Loucy (cell line): ENCODE measurements around the gene MYT1.
"Not testable (repeated sequence)": the region's sequence is repeated elsewhere in the genome, so short reads cannot be mapped to it uniquely, and the experiment has no call there.

Source experiments
- H2AFZ ChIP-seq: fragments of 200-600 bp; sonication (generic); 2 replicates; pipeline ENCODE4 v1.6.0; 2016; ENCODE audit warnings: antibody characterized with exemption, mild to moderate bottlenecking, low read length, moderate library complexity
- H3F3A ChIP-seq: fragments of 200-600 bp; 2 replicates; pipeline ENCODE4 v1.6.0; 2016; ENCODE audit warnings: antibody characterized with exemption, low read depth, mild to moderate bottlenecking
- H3K27me3 ChIP-seq: fragments of 200-600 bp; sonication (generic); 2 replicates; pipeline ENCODE4 v1.6.1; 2014; ENCODE audit warnings: low read length, mild to moderate bottlenecking; ENCODE audit not compliant: insufficient read depth, poor library complexity, severe bottlenecking
- H3K36me3 ChIP-seq: fragments of 200-600 bp; sonication (generic); 2 replicates; pipeline ENCODE4 v1.6.1; 2016; ENCODE audit warnings: low read length; ENCODE audit not compliant: insufficient read depth
- H3K4me1 ChIP-seq: fragments of 200-600 bp; sonication (generic); 2 replicates; pipeline ENCODE4 v1.5.1; 2014; ENCODE audit warnings: low read length, mild to moderate bottlenecking; ENCODE audit not compliant: insufficient read depth, poor library complexity, severe bottlenecking
- H3K4me2 ChIP-seq: fragments of 200-600 bp; sonication (generic); 2 replicates; pipeline ENCODE4 v1.6.0; 2014; ENCODE audit warnings: antibody characterized with exemption, low read length, low read depth, mild to moderate bottlenecking; ENCODE audit not compliant: poor library complexity, severe bottlenecking
- H3K4me3 ChIP-seq: fragments of 200-600 bp; sonication (generic); 2 replicates; pipeline ENCODE4 v1.5.1; 2014; ENCODE audit warnings: low read length, mild to moderate bottlenecking, mixed read lengths; ENCODE audit not compliant: poor library complexity, severe bottlenecking
- H3K79me2 ChIP-seq: fragments of 200-600 bp; sonication (generic); 2 replicates; pipeline ENCODE4 v1.6.1; 2014; ENCODE audit warnings: low read length; ENCODE audit not compliant: insufficient read depth
- H3K9ac ChIP-seq: fragments of 200-600 bp; sonication (generic); 2 replicates; pipeline ENCODE4 v1.6.0; 2014; ENCODE audit warnings: mild to moderate bottlenecking, low read depth, low read length, moderate library complexity; ENCODE audit not compliant: poor library complexity, severe bottlenecking
- H3K9me2 ChIP-seq: fragments of 200-600 bp; sonication (generic); replicated peaks from 2 replicates; pipeline ENCODE4 v1.6.1; 2016; ENCODE audit warnings: low read depth, low read length, mixed read lengths
- H3K9me3 ChIP-seq: fragments of 200-600 bp; sonication (generic); 2 replicates; pipeline ENCODE4 v1.6.1; 2014; ENCODE audit warnings: mild to moderate bottlenecking, antibody characterized with exemption, low read length, low read depth; ENCODE audit not compliant: insufficient read depth
- H4K20me1 ChIP-seq: fragments of 200-600 bp; sonication (generic); 2 replicates; pipeline ENCODE4 v1.6.0; 2014; ENCODE audit warnings: antibody characterized with exemption, low read length, mild to moderate bottlenecking; ENCODE audit not compliant: insufficient read depth, poor library complexity, severe bottlenecking
- EZH2phosphoT487 ChIP-seq: fragments of 200-600 bp; IDR thresholded peaks from 2 replicates; pipeline ENCODE4 v1.6.1; 2018; ENCODE audit warnings: antibody characterized with exemption, mild to moderate bottlenecking, moderate library complexity, borderline replicate concordance
- TF ChIP-seq, protein P1 (sequence below): fragments of 200-600 bp; sonication (generic); conservative IDR thresholded peaks from 2 replicates; pipeline ENCODE4 v1.5.1; 2014; ENCODE audit warnings: mild to moderate bottlenecking, antibody characterized with exemption, low read length

MYT1 gene

DNA sequence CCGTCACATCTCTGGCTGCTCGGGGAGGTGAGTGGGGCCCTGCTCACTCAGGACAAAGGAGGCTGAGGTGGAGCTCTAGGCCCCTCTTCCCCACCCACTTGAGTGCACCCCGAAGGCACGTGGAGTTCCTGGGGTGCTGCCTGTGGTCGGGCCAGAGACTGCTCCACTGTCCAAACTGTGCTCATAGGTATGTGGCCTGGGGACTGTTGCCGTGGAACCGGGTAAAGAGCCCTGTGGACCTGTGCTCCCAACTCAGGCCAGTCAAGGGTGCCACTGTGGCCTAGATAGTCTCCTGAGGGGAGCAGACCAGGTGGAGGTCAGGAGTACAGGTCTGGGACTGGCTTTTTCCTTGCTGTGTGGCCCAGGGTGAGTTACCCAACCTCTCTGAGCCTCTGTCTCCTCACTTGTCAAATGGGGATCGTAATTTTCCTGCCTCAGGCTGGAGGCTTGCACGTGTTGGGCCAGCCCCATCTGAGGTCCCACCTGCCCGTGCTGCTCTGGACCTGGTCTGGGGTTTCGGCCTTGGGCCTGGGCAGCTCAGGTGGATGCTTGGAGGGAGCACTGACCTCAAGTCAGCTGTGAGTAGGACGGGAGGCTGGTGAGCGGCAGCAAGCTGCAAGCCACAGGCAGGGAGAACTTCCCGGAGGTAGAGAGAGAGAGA lies 44.4 kb upstream of the MYT1 start:
- no peaks in the 10 kb centered on the region for H3K9me2 ChIP-seq
- peak overlapping the region; percentile 42 for H3K9ac ChIP-seq
- no peaks in the 10 kb centered on the region for H3K79me2 ChIP-seq
- H3K4me2 ChIP-seq = peak overlapping the region; percentile 71
- TF ChIP-seq, protein P1, sequence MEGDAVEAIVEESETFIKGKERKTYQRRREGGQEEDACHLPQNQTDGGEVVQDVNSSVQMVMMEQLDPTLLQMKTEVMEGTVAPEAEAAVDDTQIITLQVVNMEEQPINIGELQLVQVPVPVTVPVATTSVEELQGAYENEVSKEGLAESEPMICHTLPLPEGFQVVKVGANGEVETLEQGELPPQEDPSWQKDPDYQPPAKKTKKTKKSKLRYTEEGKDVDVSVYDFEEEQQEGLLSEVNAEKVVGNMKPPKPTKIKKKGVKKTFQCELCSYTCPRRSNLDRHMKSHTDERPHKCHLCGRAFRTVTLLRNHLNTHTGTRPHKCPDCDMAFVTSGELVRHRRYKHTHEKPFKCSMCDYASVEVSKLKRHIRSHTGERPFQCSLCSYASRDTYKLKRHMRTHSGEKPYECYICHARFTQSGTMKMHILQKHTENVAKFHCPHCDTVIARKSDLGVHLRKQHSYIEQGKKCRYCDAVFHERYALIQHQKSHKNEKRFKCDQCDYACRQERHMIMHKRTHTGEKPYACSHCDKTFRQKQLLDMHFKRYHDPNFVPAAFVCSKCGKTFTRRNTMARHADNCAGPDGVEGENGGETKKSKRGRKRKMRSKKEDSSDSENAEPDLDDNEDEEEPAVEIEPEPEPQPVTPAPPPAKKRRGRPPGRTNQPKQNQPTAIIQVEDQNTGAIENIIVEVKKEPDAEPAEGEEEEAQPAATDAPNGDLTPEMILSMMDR = no peak
- no peak for TF ChIP-seq EZH2phosphoT487
- H3F3A ChIP-seq = no peaks in the 10 kb centered on the region
- H3K27me3 ChIP-seq = no peaks in the 10 kb centered on the region
- peaks cover 9% of the 10 kb centered on the region for H3K4me1 ChIP-seq
- no peaks in the 10 kb centered on the region for H4K20me1 ChIP-seq
- no peaks in the 10 kb centered on the region for H3K9me3 ChIP-seq
- peak overlapping the region; percentile 61; the same call in 1 of the 2 replicates for H2AFZ ChIP-seq
- H3K4me3 ChIP-seq = peak overlapping the region; percentile 21
- no peaks in the 10 kb centered on the region for H3K36me3 ChIP-seq

DNA sequence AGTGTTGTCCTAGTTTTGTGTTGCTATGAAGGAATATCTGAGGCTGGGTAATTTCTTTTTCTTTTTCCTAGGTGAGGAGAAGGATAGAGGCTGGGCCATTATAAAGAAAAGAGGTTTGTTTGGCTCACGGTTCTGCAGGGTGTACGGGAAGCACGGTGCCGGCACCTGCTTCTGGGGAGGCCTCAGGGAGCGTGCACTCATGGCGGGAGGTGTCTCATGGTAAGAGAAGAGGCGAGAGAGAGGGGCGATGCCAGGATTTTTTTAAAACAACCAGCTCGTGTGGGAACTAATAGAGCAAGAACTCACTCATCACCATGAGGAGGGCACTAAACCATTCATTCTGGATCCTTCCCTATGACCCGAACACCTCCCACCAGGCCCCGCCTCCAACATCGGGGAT lies 42.7 kb upstream of the MYT1 start:
- no peak for TF ChIP-seq EZH2phosphoT487
- TF ChIP-seq, protein P1 = no peak
- no peaks in the 10 kb centered on the region for H3K36me3 ChIP-seq
- no peaks in the 10 kb centered on the region for H3K9me3 ChIP-seq
- H3K79me2 ChIP-seq = no peaks in the 10 kb centered on the region
- H3K4me3 ChIP-seq = no peak overlapping the region
- no peaks in the 10 kb centered on the region for H3F3A ChIP-seq
- no peaks in the 10 kb centered on the region for H3K9me2 ChIP-seq
- H3K27me3 ChIP-seq = no peaks in the 10 kb centered on the region
- no peak overlapping the region for H3K9ac ChIP-seq
- no peak overlapping the region for H2AFZ ChIP-seq
- no peak overlapping the region for H3K4me2 ChIP-seq
- peaks cover 9% of the 10 kb centered on the region for H3K4me1 ChIP-seq
- no peaks in the 10 kb centered on the region for H4K20me1 ChIP-seq

DNA sequence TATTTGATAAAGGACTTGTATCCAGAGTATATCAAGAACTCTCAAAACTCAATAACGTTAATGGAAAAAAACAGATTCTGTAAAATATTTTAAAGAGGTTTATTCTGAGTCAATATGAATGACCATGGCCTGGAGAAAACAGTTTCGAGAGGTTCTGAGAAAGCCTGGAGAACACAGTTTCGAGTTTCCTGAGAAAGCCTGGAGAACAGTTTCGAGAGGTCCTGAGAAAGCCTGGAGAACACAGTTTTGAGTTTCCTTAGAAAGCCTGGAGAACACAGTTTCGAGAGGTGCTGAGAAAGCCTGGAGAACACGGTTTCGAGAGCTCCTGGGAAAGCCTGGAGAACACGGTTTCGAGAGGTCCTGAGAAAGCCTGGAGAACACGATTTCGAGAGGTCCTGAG lies 41.3 kb upstream of the MYT1 start:
- not testable (repeated sequence) for H3K27me3 ChIP-seq, H3K9me2 ChIP-seq, H3K9ac ChIP-seq, H3K79me2 ChIP-seq, H3K9me3 ChIP-seq, H3K4me1 ChIP-seq, H2AFZ ChIP-seq, H3K36me3 ChIP-seq, H3K4me2 ChIP-seq, H4K20me1 ChIP-seq, H3K4me3 ChIP-seq, H3F3A ChIP-seq

DNA sequence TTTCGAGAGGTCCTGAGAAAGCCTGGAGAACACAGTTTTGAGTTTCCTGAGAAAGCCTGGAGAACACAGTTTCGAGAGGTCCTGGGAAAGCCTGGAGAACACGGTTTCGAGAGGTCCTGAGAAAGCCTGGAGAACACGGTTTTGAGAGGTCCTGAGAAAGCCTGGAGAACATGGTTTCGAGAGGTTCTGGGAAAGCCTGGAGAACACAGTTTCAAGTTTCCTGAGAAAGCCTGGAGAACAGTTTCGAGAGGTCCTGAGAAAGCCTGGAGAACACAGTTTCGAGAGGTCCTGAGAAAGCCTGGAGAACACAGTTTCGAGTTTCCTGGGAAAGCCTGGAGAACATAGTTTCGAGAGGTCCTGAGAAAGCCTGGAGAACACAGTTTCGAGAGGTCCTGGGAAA lies 40.7 kb upstream of the MYT1 start:
- not testable (repeated sequence) for H3K4me2 ChIP-seq, H3K79me2 ChIP-seq, H3K9ac ChIP-seq, H3K27me3 ChIP-seq, H3F3A ChIP-seq, H3K9me3 ChIP-seq, H3K4me3 ChIP-seq, H3K9me2 ChIP-seq, H3K36me3 ChIP-seq, H4K20me1 ChIP-seq, H3K4me1 ChIP-seq, H2AFZ ChIP-seq
